HG03064 (cell line): ENCODE data around the gene HGD.
"Not testable (repeated sequence)": the region's sequence is repeated elsewhere in the genome, so short reads cannot be mapped to it uniquely, and the experiment has no call there.

Experiments
- ATAC-seq: cut with Tn5 transposase; IDR thresholded peaks from one replicate; pipeline ENCODE4 v1.9.1; 2021; ENCODE audit warnings: low read depth; ENCODE audit not compliant: unreplicated experiment

The HGD gene

GRCh38 chr3:120682095-120682681 is at the start of gene HGD:
HGD (minus strand) TSS chr3:120682239; CDS start chr3:120682111, 128 bp downstream.
- no peak for ATAC-seq

DNA sequence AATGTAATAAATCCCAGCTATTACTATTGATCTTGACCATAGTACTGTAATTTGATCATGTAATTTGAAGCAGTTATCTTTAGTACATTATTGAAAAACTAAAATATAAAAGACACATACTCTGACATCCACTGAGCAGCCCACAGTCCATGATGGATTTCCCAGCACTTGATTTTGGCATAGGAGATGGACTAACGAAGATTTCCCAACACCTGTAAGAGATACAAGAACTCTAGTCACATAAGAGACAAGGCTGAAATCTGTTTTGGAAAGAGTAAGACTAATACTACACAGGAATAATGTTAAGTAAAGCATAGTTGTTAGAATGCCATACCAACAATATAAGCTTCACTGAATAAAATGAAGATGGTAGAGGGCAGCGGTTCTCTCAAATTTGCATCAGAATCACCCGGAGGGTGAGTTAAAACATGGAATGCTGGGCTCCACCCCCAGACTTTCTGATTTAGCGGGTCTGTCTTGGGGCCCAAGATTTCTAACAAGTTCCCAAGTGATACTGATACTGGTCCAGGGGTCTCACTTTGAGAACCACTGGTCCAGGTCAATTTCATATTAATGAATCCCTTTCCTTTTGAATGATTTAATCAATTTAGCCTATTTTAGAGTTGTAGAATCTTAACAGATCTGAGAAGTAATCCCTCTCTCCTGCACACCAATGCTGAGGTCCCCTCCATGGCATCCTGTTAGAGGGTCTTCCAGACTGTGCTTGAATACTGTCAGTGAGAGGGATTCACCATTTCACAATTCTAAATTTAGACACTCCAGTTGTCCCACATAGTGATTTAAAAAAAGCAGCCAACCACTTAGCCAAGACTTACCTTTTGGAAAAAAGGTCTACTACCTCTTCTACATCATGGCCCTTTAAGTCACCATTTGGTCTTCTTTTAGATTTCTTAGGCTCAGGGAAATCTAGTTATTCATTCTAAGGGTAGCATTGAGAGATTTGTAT is 48.8 kb upstream of the HGD start:
- no peak for ATAC-seq

GRCh38 chr3:120726791-120727190 is 44.8 kb upstream of the HGD start:
- ATAC-seq: no peak

- not testable (repeated sequence) for ATAC-seq
Observed at GRCh38 chr3:120719167-120719834, 37.3 kb upstream of the HGD start.

GRCh38 chr3:120713262-120713661 is 31.2 kb upstream of the HGD start:
- no peak for ATAC-seq

- no peak for ATAC-seq
Observed at GRCh38 chr3:120710369-120710768, 28.3 kb upstream of the HGD start.

DNA sequence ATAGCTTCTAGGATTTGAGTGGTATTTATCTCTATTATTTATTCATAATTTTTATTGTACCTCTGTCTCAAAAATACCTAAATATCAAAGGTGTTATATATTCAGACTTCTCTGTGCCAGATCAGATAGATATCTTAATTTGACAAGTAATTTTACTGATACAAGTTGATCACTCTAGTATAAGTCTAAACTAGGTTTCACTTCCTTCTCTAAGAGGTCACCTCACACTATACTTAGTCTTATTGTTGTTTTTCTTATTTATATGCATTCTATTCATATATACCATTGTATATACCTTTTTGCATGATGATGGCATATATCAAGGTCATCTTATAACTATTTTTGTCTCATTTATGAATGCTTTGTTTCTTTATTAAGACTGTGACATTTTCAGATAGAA is 26.4 kb upstream of the HGD start:
- ATAC-seq: no peak

DNA sequence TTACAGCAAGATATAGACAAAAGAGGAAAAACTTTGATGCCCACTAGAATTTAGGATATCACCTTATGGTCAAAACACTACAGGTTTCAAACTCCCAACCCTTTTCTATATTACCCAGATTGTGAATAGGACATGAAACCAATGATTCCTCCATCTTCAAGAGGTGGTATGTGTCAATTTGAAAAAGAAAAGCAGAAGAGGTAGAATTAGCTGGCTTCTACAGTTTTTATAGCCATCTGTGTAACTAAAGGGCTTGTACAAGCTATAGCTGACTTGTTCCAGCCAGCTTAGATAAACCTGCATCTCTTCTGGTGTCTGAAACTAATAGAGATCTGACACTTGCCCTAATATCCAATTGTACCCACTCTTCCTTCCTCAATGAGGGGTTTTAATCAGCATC is 24.9 kb upstream of the HGD start:
- no peak for ATAC-seq

- ATAC-seq: no peak
Observed at GRCh38 chr3:120705884-120706582, 24.0 kb upstream of the HGD start.

DNA sequence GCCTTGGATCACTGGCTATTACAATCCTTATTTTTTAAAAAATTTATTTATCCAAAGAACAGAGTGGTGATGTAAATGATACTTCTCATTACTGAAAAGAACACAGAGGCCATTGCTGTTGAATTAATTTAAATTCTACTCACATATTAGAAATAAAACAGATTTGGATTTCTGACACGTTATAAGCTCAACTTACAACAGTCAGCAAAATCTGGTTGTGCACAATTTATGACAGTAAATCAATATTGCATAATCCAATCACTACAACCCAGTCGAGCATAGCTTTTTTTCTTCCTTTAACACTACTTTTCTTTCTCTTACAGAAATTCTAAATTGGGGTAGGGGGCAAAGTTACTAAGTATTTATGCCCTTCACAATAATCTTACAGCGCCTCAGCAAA is 17.3 kb upstream of the HGD start:
- ATAC-seq: no peak

DNA sequence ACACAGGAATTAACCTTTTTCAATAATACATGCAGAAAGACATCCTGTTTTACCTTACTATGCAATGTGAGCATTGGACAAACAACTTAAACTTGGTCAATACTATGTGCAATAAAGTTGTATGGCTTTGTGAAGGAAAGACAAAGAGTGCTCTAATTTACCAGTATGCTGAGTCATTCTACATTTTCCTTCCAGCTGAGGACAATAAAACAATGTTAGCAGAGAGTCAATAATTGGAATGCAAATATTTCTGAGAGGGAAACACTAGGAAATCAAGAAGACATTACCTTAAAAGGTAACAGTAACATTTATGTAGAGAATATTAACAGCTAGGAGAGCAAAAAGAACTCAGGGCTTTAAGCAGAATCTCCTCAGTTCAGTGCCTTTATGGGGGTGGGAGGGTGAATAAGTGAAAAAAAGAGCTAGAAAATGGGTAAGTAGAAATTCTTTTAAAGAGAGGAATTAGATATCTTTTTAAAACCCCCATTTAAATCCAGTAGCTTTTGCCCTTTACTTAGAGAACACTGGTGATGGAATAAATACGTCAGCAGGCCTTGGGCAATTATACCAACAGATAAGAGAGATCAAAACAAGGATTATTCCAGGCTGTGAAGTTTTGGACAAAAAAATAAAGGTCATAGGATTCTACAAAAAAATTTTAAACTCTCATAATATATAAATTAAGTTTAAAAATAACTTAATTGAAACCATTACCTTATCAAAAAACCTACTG is 11.6 kb upstream of the HGD start:
- no peak for ATAC-seq

DNA sequence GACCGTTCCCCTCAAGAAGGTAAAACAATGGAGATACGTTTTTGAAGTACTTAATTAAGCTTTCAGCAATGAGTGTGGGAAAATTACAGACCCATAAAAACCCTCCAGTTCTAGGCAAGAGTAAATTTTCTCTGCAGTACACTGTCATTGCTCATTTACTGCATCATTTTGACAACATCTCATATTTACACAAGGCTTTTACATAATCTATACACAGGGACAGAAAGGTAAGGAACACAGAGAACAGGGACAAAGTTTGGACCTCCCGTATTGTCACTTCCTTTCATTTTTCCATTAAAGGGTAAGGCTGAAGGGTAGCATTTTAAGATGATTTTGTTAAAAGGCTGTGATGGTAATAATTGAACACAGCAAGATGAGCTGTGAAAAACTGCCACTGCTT is 7.4 kb upstream of the HGD start:
- no peak for ATAC-seq

- ATAC-seq: peak; percentile 97
Observed at GRCh38 chr3:120688121-120688520, 6.1 kb upstream of the HGD start.

GRCh38 chr3:120685411-120685810 is 3.4 kb upstream of the HGD start:
- ATAC-seq: no peak

DNA sequence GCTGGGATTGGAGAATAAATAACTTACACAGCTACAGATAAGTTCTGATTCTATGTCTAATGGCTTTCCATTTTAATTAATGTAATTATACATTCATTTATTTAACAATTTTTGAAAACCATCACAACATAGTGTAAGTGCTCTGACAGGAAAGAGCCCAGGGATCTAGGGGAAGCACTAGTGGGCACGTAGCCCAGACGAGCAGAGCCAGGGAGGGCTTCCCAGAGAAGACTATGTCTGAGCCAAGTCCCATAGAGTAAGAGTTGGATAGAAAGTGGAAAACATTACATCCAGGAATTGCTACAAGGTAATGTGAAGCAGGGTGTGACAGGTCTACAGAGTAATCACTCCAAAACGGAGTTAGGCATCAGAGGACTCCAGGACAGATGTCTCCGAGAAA is 2.9 kb upstream of the HGD start:
- no peak for ATAC-seq

GRCh38 chr3:120683671-120684301 is 1.7 kb upstream of the HGD start:
- no peak for ATAC-seq

DNA sequence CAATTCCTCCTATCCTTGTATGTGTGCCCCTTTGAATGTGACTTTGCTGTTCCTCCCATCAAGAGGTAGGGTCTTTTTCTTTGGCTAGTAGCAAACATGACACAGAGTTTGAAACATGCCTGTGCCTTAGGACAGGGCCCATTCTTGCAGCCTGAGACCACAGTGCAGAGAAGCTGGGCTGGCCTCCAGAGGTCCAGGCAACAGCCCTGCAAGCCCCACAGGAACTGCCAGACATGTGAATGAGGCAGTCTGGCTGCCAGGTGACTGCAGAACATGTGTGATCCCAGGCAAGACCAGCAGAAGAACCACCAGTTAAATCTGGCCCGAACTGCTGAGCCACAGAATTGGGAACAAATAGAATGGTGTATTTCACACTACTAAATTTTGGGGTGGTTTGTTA is 1.2 kb upstream of the HGD start:
- no peak for ATAC-seq

- no peak for ATAC-seq
Observed at GRCh38 chr3:120681506-120682038, 467 bp downstream of the HGD start.

DNA sequence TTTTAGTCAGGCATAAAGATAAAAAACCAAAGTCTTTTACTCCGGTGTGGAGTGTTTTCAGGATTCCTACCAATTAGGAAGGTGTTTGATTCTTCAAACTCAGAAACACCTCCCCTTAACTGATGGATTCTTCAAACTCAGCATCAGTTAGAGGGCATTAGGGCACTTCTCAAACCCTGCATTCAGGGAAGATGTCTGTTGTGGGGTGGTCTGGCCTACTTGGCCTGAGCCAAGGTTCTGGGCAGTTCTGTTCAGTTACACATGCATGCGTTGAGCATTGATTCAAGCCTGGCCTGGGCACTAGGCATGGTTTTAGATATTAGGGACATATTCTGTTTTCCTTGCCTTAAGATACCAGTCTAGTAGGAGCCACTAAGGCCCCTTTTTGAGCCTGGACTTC is 1.0 kb downstream of the HGD start:
- no peak for ATAC-seq
